ENCODE measurements around the gene PRICKLE2.

The PRICKLE2 gene

GRCh38 chr3:64121750-64122311, 103.4 kb downstream of the PRICKLE2 start:
- H3K27ac ChIP-seq (ENCODE audit: extremely low read depth, low read depth, low read length), result no peak overlapping the region
- no peaks in the 10 kb centered on the region; the same call in 1 of the 2 replicates for H3K4me1 ChIP-seq (ENCODE audit: control insufficient read depth, insufficient read depth, low read length)
- CTCF ChIA-PET, result no interaction called here
- no peak overlapping the region for H3K4me3 ChIP-seq (ENCODE audit: low read depth, low read length)
- POLR2A ChIA-PET, result no interaction called here
- H3K9me3 ChIP-seq (ENCODE audit: control insufficient read depth, insufficient read depth, low read depth, low read length), result no peaks in the 10 kb centered on the region
- TF ChIP-seq, protein P1, sequence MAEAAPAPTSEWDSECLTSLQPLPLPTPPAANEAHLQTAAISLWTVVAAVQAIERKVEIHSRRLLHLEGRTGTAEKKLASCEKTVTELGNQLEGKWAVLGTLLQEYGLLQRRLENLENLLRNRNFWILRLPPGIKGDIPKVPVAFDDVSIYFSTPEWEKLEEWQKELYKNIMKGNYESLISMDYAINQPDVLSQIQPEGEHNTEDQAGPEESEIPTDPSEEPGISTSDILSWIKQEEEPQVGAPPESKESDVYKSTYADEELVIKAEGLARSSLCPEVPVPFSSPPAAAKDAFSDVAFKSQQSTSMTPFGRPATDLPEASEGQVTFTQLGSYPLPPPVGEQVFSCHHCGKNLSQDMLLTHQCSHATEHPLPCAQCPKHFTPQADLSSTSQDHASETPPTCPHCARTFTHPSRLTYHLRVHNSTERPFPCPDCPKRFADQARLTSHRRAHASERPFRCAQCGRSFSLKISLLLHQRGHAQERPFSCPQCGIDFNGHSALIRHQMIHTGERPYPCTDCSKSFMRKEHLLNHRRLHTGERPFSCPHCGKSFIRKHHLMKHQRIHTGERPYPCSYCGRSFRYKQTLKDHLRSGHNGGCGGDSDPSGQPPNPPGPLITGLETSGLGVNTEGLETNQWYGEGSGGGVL (tag by site-specific recombination; IDR thresholded peaks at IDR 0.05), result peak; percentile 55; the same call in 1 of the 2 replicates
- TF ChIP-seq ZFP3 (tag by site-specific recombination; IDR thresholded peaks at IDR 0.05; ENCODE audit: low read depth), result no peak
- no peak for TF ChIP-seq KLF8 (tag by site-specific recombination; IDR thresholded peaks at IDR 0.05)
- no peak for TF ChIP-seq ZNF37A (tag by site-specific recombination; IDR thresholded peaks at IDR 0.05)
- TF ChIP-seq WT1 (tag by site-specific recombination; IDR thresholded peaks at IDR 0.05), result peak; percentile 77
- TF ChIP-seq, protein P2, sequence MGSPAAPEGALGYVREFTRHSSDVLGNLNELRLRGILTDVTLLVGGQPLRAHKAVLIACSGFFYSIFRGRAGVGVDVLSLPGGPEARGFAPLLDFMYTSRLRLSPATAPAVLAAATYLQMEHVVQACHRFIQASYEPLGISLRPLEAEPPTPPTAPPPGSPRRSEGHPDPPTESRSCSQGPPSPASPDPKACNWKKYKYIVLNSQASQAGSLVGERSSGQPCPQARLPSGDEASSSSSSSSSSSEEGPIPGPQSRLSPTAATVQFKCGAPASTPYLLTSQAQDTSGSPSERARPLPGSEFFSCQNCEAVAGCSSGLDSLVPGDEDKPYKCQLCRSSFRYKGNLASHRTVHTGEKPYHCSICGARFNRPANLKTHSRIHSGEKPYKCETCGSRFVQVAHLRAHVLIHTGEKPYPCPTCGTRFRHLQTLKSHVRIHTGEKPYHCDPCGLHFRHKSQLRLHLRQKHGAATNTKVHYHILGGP (tag by site-specific recombination; IDR thresholded peaks at IDR 0.05), result 0 out of 2 replicates have a peak, but pooled peaks have one; percentile 15
- TF ChIP-seq PRDM1 (tag by site-specific recombination; IDR thresholded peaks at IDR 0.05), result 0 out of 2 replicates have a peak, but pooled peaks have one; percentile 5
- TF ChIP-seq GLIS1 (tag by site-specific recombination; IDR thresholded peaks at IDR 0.05), result peak; percentile 31; the same call in 1 of the 2 replicates
- no peaks in the 10 kb centered on the region for H3K36me3 ChIP-seq (ENCODE audit: control insufficient read depth in 2 of 2, insufficient read depth in 1 of 2, low read length in 2 of 2)

- H3K4me1 ChIP-seq (ENCODE audit: control insufficient read depth, insufficient read depth, low read length), result no peaks in the 10 kb centered on the region; the same call in 1 of the 2 replicates
- H3K27ac ChIP-seq (ENCODE audit: extremely low read depth, low read depth, low read length), result no peak overlapping the region
- TF ChIP-seq, protein P3, sequence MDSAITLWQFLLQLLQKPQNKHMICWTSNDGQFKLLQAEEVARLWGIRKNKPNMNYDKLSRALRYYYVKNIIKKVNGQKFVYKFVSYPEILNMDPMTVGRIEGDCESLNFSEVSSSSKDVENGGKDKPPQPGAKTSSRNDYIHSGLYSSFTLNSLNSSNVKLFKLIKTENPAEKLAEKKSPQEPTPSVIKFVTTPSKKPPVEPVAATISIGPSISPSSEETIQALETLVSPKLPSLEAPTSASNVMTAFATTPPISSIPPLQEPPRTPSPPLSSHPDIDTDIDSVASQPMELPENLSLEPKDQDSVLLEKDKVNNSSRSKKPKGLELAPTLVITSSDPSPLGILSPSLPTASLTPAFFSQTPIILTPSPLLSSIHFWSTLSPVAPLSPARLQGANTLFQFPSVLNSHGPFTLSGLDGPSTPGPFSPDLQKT (IDR thresholded peaks at IDR 0.05; ENCODE audit: borderline replicate concordance, low read depth, low read length), result no peak
- no peak for TF ChIP-seq CTCF (tag by site-specific recombination; IDR thresholded peaks at IDR 0.05)
- no peak for TF ChIP-seq ZNF169 (tag by site-specific recombination; IDR thresholded peaks at IDR 0.05)
- TF ChIP-seq ZNF138 (tag by site-specific recombination; IDR thresholded peaks at IDR 0.05; ENCODE audit: borderline replicate concordance), result no peak
- TF ChIP-seq ZNF596 (tag by site-specific recombination; IDR thresholded peaks at IDR 0.05), result no peak
- no peak for TF ChIP-seq ZNF792 (tag by site-specific recombination; IDR thresholded peaks at IDR 0.05)
- no peak for TF ChIP-seq ZNF571 (tag by site-specific recombination; IDR thresholded peaks at IDR 0.05)
- no peak for TF ChIP-seq ZNF140 (tag by site-specific recombination; IDR thresholded peaks at IDR 0.05)
- TF ChIP-seq ZXDB (tag by site-specific recombination; IDR thresholded peaks at IDR 0.05), result no peak
- no peak for TF ChIP-seq ZNF202 (tag by site-specific recombination; IDR thresholded peaks at IDR 0.05; ENCODE audit: borderline replicate concordance)
- no peak for TF ChIP-seq ZNF585B (tag by site-specific recombination; IDR thresholded peaks at IDR 0.05)
- TF ChIP-seq, protein P4, sequence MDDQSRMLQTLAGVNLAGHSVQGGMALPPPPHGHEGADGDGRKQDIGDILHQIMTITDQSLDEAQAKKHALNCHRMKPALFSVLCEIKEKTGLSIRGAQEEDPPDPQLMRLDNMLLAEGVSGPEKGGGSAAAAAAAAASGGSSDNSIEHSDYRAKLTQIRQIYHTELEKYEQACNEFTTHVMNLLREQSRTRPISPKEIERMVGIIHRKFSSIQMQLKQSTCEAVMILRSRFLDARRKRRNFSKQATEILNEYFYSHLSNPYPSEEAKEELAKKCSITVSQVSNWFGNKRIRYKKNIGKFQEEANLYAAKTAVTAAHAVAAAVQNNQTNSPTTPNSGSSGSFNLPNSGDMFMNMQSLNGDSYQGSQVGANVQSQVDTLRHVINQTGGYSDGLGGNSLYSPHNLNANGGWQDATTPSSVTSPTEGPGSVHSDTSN (CRISPR knock-in tag; IDR thresholded peaks at IDR 0.05), result no peak
- no peak for TF ChIP-seq YY2 (tag by site-specific recombination; IDR thresholded peaks at IDR 0.05)
- ChIA-PET POLR2A (no interaction called here), CTCF (interaction anchor here (1.1 kb wide), 1 partner anchor 17 kb away, joined by 3 read pairs; no protein-coding TSS in a partner anchor)
- no peaks in the 10 kb centered on the region for H3K9me3 ChIP-seq (ENCODE audit: control insufficient read depth, insufficient read depth, low read depth, low read length)
- H3K36me3 ChIP-seq (ENCODE audit: control insufficient read depth in 2 of 2, insufficient read depth in 1 of 2, low read length in 2 of 2), result no peaks in the 10 kb centered on the region
- H3K4me3 ChIP-seq (ENCODE audit: low read depth, low read length), result no peak overlapping the region
Observed at GRCh38 chr3:64120876-64121275, 104.4 kb downstream of the PRICKLE2 start.

All from HEK293 (cell line).